Uterus (tissue), 4 donors: Measurements from ENCODE around the gene RAD51B. TPM values are rescaled to one million over a fixed set of nuclear protein-coding genes. Genes with fewer than 3 reads are reported as not detected.
A peak's percentile ranks its signal among the peaks of the same experiment; 100 is the strongest.

Source experiments
- DNase-seq, 2 donors: peaks; one replicate each; pipeline ENCODE4 v3.0.0-alpha.2; 2019 to 2020
- H3K27ac ChIP-seq, 2 donors: fragments of 200-600 bp; sonication (generic); 1 replicate in 1 of 2; 2 replicates in 1 of 2; pipeline ENCODE4 v1.5.1; 2016 to 2018
- H3K27me3 ChIP-seq, 2 donors: fragments of 200-600 bp; sonication (generic); one replicate each; pipeline ENCODE4 v1.5.1; 2018 to 2019; ENCODE audit warnings: control low read depth in 1 of 2
- H3K36me3 ChIP-seq, 2 donors: fragments of 200-600 bp; sonication (generic); one replicate each; pipeline ENCODE4 v1.5.1; 2019; ENCODE audit warnings: control low read depth in 1 of 2
- H3K4me1 ChIP-seq, 2 donors: fragments of 200-600 bp; sonication (generic); one replicate each; pipeline ENCODE4 v1.5.1; 2018 to 2019; ENCODE audit warnings: control low read depth in 1 of 2
- H3K4me3 ChIP-seq, 2 donors: fragments of 200-600 bp; sonication (generic); 1 replicate in 1 of 2; 2 replicates in 1 of 2; pipeline ENCODE4 v1.5.1; 2018 to 2019; ENCODE audit warnings: mild to moderate bottlenecking in 1 of 2
- H3K9me3 ChIP-seq, 2 donors: fragments of 200-600 bp; sonication (generic); one replicate each; pipeline ENCODE4 v1.5.1; 2019; ENCODE audit warnings: control low read depth in 1 of 2
- POLR2A ChIP-seq, 2 donors: fragments of 450-650 bp; IDR thresholded peaks; one replicate each; pipeline ENCODE4 v1.6.1; 2016; ENCODE audit warnings: antibody characterized with exemption in 2 of 2, mild to moderate bottlenecking in 1 of 2, moderate library complexity in 1 of 2
- intact Hi-C: fragments of 100-400 bp; cut with DNase I; formaldehyde crosslinking; loops from one replicate; pipeline ENCODE4 v1.15.1; 2023; ENCODE audit warnings: low total_unique reads
- total RNA-seq, 4 donors: library from RNA; depleted of rRNA in 3 of 4; stranded (reverse); fragments of >200 nt in 3 of 4; gene quantifications; one replicate each; pipeline versions ENCODE4 v1.1.0 to v1.2.4, GENCODE V29; 2014 to 2023
- TF ChIP-seq, protein P1 (sequence below), 4 experiments: fragments of 200-600 bp in 2 of 4; fragments of 450-650 bp in 2 of 4; sonication (generic) in 2 of 4; IDR thresholded peaks; one replicate each; pipeline ENCODE4 v1.5.1; 2016 to 2019; ENCODE audit warnings: antibody characterized with exemption in 4 of 4, mild to moderate bottlenecking in 2 of 4, moderate library complexity in 1 of 4
- donor health status: DM: yes; HTN: yes; CAD: no.

The RAD51B gene
- total RNA-seq, 4 donors from 2014 or later, result 29.5 to 100.0 (median 70.3) TPM

DNA sequence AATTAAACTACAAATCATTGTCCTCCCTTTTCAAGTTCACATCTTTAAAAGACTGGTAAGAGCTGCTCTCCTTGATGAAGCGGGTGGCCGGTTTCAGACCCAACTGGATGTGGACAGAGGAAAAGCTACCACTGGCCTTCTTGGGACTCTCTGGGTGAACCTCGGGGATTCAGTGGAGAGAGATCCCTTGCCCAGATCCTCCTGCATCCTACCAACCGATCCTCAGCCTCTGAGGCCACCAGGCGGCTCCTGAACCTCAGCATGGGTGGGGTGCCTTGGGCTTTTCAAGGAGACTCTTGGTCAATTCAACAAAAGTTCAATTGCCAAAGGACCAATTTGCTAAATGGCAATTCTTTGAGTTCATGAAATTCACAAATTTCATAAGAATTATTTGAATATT lies 888.8 kb downstream of the RAD51B start:
- no peaks in the 10 kb centered on the region for H3K27me3 ChIP-seq
- intact Hi-C loops, result no loop called here
- no peak overlapping the region for H3K27ac ChIP-seq
- H3K4me3 ChIP-seq, result no peak overlapping the region
- H3K4me1 ChIP-seq, result peaks cover 0 to 3% of the 10 kb centered on the region in 2 donors
- no peaks in the 10 kb centered on the region for H3K9me3 ChIP-seq
- DNase-seq, result no peak
- TF ChIP-seq, protein P1, sequence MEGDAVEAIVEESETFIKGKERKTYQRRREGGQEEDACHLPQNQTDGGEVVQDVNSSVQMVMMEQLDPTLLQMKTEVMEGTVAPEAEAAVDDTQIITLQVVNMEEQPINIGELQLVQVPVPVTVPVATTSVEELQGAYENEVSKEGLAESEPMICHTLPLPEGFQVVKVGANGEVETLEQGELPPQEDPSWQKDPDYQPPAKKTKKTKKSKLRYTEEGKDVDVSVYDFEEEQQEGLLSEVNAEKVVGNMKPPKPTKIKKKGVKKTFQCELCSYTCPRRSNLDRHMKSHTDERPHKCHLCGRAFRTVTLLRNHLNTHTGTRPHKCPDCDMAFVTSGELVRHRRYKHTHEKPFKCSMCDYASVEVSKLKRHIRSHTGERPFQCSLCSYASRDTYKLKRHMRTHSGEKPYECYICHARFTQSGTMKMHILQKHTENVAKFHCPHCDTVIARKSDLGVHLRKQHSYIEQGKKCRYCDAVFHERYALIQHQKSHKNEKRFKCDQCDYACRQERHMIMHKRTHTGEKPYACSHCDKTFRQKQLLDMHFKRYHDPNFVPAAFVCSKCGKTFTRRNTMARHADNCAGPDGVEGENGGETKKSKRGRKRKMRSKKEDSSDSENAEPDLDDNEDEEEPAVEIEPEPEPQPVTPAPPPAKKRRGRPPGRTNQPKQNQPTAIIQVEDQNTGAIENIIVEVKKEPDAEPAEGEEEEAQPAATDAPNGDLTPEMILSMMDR (IDR thresholded peaks at IDR 0.05), result no peak
- TF ChIP-seq POLR2A (IDR thresholded peaks at IDR 0.05), result no peak
- H3K36me3 ChIP-seq, result no peaks in the 10 kb centered on the region

- TF ChIP-seq POLR2A (IDR thresholded peaks at IDR 0.05), result no peak
- TF ChIP-seq, protein P1 (IDR thresholded peaks at IDR 0.05), result no peak
- intact Hi-C loops, result no loop called here
- Histone ChIP-seq H3K36me3 (no peaks in the 10 kb centered on the region), H3K9me3 (no peaks in the 10 kb centered on the region), H3K4me1 (no peaks in the 10 kb centered on the region), H3K4me3 (no peak overlapping the region), H3K27me3 (no peaks in the 10 kb centered on the region), H3K27ac (no peak overlapping the region)
- no peak for DNase-seq
Measured at GRCh38 chr14:68709007-68709406, 889.4 kb downstream of the RAD51B start.

DNA sequence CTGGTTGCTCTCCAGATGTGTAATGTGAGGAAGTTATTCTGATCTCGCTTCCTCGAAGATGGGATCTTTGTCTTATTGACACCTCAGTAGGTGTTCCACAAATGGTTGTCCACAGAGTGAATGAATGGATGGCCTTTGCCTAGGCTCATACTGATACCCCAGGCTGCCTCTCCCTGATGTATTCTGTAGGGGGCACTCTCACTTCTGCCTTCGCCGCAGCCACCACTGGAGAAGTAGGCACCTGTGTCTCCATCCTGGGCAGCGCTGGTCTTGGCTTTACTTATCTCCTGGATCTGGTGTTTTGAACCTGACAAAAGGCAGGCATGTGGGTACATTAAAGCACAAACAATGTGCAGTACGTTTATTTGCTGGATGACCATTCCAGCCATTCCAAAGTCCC lies 891.2 kb downstream of the RAD51B start:
- Histone ChIP-seq H3K27ac (no peak overlapping the region), H3K9me3 (no peaks in the 10 kb centered on the region), H3K27me3 (no peaks in the 10 kb centered on the region), H3K4me1 (no peaks in the 10 kb centered on the region), H3K4me3 (no peak overlapping the region), H3K36me3 (no peaks in the 10 kb centered on the region)
- peak in 1 of 2 donors; percentile 8 for DNase-seq
- intact Hi-C loops, result no loop called here
- TF ChIP-seq, protein P1 (IDR thresholded peaks at IDR 0.05), result no peak
- TF ChIP-seq POLR2A (IDR thresholded peaks at IDR 0.05), result no peak

GRCh38 chr14:68711561-68712309 lies 892.2 kb downstream of the RAD51B start:
- TF ChIP-seq, protein P1 (IDR thresholded peaks at IDR 0.05), result no peak
- no peak for TF ChIP-seq POLR2A (IDR thresholded peaks at IDR 0.05)
- Histone ChIP-seq H3K9me3 (no peaks in the 10 kb centered on the region), H3K4me1 (no peaks in the 10 kb centered on the region), H3K27me3 (no peaks in the 10 kb centered on the region), H3K36me3 (no peaks in the 10 kb centered on the region), H3K27ac (no peak overlapping the region), H3K4me3 (no peak overlapping the region)
- peak in 1 of 2 donors; percentile 13 for DNase-seq
- intact Hi-C loops, result no loop called here

- Histone ChIP-seq H3K4me3 (no peak overlapping the region), H3K36me3 (no peaks in the 10 kb centered on the region), H3K27ac (no peak overlapping the region), H3K4me1 (no peaks in the 10 kb centered on the region), H3K27me3 (no peaks in the 10 kb centered on the region), H3K9me3 (no peaks in the 10 kb centered on the region)
- TF ChIP-seq, protein P1 (IDR thresholded peaks at IDR 0.05), result no peak
- no peak for TF ChIP-seq POLR2A (IDR thresholded peaks at IDR 0.05)
- DNase-seq, result no peak
- intact Hi-C loops, result no loop called here
Measured at GRCh38 chr14:68712703-68713370, 893.3 kb downstream of the RAD51B start.
